RCC 7860 (cell line): ENCODE measurements around the gene GPR26.
"Not testable (repeated sequence)": the region's sequence is repeated elsewhere in the genome, so short reads cannot be mapped to it uniquely, and the experiment has no call there.

Experiments used
- DNase-seq: peaks from one replicate; pipeline ENCODE4 v3.0.0-alpha.2; 2015; ENCODE audit warnings: low spot score
- FAIRE-seq: peaks from 2 replicates; lab custom pipeline; 2012; peaks lifted over from hg19 to GRCh38; lab: Jason Lieb, UNC

Gene GPR26

GRCh38 chr10:123704812-123705211 is 38.7 kb downstream of the GPR26 start:
- DNase-seq (no peak), FAIRE-seq (no peak)

- FAIRE-seq (no peak), DNase-seq (no peak)
Observed at GRCh38 chr10:123706236-123706635, 40.1 kb downstream of the GPR26 start.

- FAIRE-seq (no peak), DNase-seq (no peak)
Observed at GRCh38 chr10:123715546-123715945, 49.4 kb downstream of the GPR26 start.

GRCh38 chr10:123717336-123717735 is 51.2 kb downstream of the GPR26 start:
- FAIRE-seq = no peak

GRCh38 chr10:123718544-123719060 is 52.4 kb downstream of the GPR26 start:
- DNase-seq (no peak), FAIRE-seq (no peak)

More at GRCh38 chr10:123717336-123717735, 51.2 kb downstream of the GPR26 start:
- no peak for DNase-seq

- FAIRE-seq (no peak), DNase-seq (no peak)
Observed at GRCh38 chr10:123720536-123720935, 54.4 kb downstream of the GPR26 start.

GRCh38 chr10:123721441-123722049 is 55.4 kb downstream of the GPR26 start:
- no peak for FAIRE-seq
- no peak for DNase-seq

- FAIRE-seq = no peak
- no peak for DNase-seq
Observed at GRCh38 chr10:123722351-123722750, 56.2 kb downstream of the GPR26 start.

GRCh38 chr10:123724747-123725146 is 58.6 kb downstream of the GPR26 start:
- no peak for DNase-seq
- FAIRE-seq = no peak

GRCh38 chr10:123726381-123726780 is 60.2 kb downstream of the GPR26 start:
- no peak for DNase-seq
- no peak for FAIRE-seq

GRCh38 chr10:123726836-123727235 is 60.7 kb downstream of the GPR26 start:
- DNase-seq (no peak), FAIRE-seq (no peak)

- FAIRE-seq (no peak), DNase-seq (no peak)
Observed at GRCh38 chr10:123729523-123729922, 63.4 kb downstream of the GPR26 start.

- FAIRE-seq, DNase-seq: not testable (repeated sequence)
Observed at GRCh38 chr10:123736917-123737316, 70.8 kb downstream of the GPR26 start.

GRCh38 chr10:123741146-123741545 is 75.0 kb downstream of the GPR26 start:
- FAIRE-seq = no peak
- no peak for DNase-seq

GRCh38 chr10:123741711-123742110 is 75.6 kb downstream of the GPR26 start:
- FAIRE-seq = no peak
- DNase-seq = no peak

- DNase-seq = no peak
- FAIRE-seq = no peak
Observed at GRCh38 chr10:123742751-123743440, 76.7 kb downstream of the GPR26 start.

- DNase-seq (no peak), FAIRE-seq (no peak)
Observed at GRCh38 chr10:123743441-123744223, 77.5 kb downstream of the GPR26 start.

GRCh38 chr10:123744224-123744536 is 78.0 kb downstream of the GPR26 start:
- no peak for FAIRE-seq
- no peak for DNase-seq
